ENCODE measurements around the gene NHLRC4. TPM values are rescaled to one million over a fixed set of nuclear protein-coding genes. Genes with fewer than 3 reads are reported as not detected.

NHLRC4 gene
- total RNA-seq, 1 experiment from 2014 or later, result 0.37 TPM

DNA sequence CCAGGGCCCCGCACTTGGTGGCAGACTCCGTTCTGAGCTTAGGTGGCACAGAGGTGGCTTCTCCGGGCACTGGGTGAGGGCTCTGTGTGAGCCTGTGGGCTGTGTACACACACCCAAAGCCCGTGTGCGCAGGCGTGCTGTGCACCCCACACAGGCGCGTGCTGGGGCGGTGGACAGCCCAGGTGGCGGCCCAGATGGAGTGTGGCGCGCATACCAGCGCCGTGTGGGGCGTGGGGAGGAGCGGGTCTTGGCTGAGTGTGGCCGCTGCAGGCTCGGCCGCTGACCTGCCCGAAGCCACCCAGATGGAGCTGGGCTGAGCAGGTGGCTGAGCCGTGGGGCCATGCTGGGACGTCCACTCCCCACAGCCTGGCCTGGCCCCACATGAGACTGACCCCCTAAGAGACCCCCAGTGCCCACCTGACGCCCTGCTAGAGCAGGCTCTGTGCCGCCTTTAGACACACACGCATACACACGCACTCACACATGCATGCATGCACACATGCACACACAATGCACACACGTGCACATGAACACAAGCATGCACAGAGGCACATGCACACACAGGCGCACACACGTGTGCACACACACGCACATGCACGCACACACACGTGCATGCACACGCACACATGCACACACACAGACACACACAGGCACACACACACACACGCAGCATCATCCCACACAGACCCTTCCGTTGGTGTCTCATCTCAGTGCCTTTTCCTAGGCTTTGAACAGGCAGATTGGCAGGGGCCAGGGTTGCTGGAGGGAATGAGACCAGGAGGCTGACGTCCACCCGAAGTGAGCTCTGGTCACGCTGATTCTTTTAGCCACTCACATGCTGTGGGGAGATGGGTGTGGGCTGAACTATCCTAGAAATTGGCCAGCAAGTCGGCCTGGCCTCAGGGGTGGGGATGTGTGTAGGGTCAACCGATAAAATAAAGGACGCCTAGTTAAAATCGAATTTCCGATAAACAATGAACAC, 4.6 kb upstream of the NHLRC4 start:
- H3K27me3 ChIP-seq (replicated peaks), result peaks cover 40% of the 10 kb centered on the region
- H3K27ac ChIP-seq, result no peak overlapping the region
- no peaks in the 10 kb centered on the region; the same call in 1 of the 2 replicates for H3K4me1 ChIP-seq (replicated peaks)
- H3K9me3 ChIP-seq (replicated peaks), result no peaks in the 10 kb centered on the region
- no peak overlapping the region for H3K4me3 ChIP-seq
- no peak for DNase-seq (ENCODE audit: low read depth in 1 of 2, low spot score in 2 of 2)
- no peaks in the 10 kb centered on the region for H3K36me3 ChIP-seq

DNA sequence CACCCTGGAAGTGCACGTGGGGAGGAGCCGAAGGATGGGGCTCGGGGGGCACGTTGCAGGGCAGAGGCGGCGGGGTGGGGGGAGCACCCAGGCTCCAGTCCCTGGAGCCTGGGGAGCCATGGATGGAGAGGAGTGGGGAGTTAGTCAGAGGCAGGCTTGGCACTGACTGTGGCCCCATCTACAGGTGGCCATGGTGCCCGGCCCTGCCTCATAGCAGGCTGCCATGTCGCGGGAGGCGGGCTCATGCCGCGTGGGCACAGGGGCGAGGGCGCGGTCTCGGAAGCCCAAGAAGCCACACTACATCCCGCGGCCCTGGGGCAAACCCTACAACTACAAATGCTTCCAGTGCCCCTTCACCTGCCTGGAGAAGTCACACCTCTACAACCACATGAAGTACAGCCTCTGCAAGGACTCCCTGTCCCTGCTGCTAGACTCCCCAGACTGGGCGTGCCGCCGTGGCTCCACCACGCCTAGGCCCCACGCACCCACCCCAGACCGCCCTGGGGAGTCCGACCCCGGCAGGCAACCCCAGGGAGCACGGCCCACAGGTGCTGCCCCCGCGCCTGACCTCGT, 3.6 kb upstream of the NHLRC4 start:
- Histone ChIP-seq H3K9me3 (replicated peaks) (no peaks in the 10 kb centered on the region), H3K4me3 (no peak overlapping the region), H3K27me3 (replicated peaks) (peaks cover 37% of the 10 kb centered on the region), H3K36me3 (no peaks in the 10 kb centered on the region), H3K27ac (no peak overlapping the region), H3K4me1 (replicated peaks) (no peaks in the 10 kb centered on the region; the same call in 1 of the 2 replicates)
- no peak for DNase-seq (ENCODE audit: low read depth in 1 of 2, low spot score in 2 of 2)

DNA sequence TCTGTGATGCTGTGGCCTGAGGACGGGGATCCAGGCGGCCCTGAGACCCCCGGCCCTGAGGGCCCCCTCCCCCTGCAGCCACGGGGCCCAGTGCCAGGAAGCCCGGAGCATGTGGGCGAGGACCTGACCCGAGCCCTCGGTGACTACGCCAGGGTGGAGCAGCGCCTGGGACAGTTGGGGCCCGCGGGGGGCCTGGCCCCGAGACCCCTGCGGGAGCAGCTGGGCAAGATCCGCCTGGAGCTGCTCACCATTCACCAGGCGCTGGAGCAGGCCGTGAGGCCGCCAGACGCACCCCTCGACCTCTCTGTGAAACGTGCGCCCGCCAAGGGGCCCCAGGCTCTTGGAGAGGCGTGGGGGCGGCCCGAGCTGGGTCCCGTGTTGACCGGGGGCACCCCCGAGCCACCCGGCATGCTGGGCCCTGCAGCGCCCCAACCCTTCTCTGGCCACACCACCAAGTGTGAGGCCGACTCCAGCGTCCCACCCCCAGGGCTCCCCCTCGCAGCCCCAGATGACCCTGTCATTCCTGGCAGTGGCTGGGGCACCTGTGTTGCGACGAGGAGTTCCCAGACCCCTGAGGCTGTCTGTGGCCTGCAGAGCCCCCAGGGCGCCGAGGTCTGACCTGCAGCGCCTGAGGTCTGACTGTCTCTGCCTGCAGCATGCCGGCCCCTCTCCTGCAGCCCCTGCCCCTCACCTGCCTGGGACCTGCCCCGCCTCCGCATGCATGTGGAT, 2.0 kb upstream of the NHLRC4 start:
- H3K27me3 ChIP-seq (replicated peaks), result peaks cover 20% of the 10 kb centered on the region
- DNase-seq (ENCODE audit: low read depth in 1 of 2, low spot score in 2 of 2), result no peak
- no peak overlapping the region for H3K4me3 ChIP-seq
- H3K9me3 ChIP-seq (replicated peaks), result 0 out of 2 replicates have a peak, but pooled peaks cover under 1% of the 10 kb centered on the region
- no peak overlapping the region for H3K27ac ChIP-seq
- H3K36me3 ChIP-seq, result peaks cover under 1% of the 10 kb centered on the region
- peaks cover 6% of the 10 kb centered on the region for H3K4me1 ChIP-seq (replicated peaks)

DNA sequence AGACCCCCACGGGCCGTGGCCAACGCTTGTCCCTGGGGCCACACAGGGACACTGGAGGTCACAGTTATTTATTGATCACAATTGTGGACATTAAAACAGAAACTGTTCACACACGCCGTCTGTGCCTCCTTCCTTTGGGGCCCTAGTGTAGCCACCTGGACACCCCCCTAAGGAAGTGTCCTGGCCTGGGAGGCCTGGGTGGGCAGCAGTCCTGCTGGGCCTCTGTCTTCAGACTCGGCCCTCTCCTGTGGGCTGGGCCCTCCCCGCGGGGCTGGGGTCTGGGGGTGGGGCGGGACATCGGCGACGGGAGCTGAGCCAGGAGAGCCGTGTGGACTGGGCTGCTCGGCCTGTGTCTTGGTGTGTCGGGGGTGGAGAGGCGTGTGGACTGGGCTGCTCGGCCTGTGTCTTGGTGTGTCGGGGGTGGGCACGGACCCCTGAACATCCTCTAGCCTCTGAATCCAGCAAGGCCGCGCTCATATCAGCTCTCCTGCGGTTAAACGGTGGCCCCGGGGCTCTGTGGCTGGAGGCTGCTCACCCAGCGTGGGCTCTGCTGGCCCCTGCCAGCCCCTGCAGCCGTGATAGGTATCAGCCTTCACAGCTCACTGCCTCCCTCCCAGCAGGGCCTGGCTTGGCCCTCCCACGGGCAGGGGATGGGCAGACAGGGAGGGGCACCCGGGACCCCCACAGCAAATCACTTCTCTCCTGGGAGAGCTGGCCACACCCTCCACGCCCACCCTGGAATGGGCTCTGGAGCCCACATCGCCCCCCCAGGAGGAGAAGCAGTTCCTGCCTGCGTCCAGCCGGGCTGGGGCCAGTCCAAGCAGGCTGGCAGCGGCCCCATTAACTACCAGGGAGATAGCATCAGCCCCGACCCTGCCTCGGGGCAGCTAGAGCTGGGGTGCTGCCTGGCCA, 1.1 kb upstream of the NHLRC4 start:
- Histone ChIP-seq H3K27ac (no peak overlapping the region), H3K27me3 (replicated peaks) (peaks cover 19% of the 10 kb centered on the region), H3K4me1 (replicated peaks) (peaks cover 11% of the 10 kb centered on the region), H3K36me3 (peaks cover 5% of the 10 kb centered on the region), H3K4me3 (no peak overlapping the region), H3K9me3 (replicated peaks) (0 out of 2 replicates have a peak, but pooled peaks cover 4% of the 10 kb centered on the region)
- DNase-seq (ENCODE audit: low read depth in 1 of 2, low spot score in 2 of 2), result no peak

DNA sequence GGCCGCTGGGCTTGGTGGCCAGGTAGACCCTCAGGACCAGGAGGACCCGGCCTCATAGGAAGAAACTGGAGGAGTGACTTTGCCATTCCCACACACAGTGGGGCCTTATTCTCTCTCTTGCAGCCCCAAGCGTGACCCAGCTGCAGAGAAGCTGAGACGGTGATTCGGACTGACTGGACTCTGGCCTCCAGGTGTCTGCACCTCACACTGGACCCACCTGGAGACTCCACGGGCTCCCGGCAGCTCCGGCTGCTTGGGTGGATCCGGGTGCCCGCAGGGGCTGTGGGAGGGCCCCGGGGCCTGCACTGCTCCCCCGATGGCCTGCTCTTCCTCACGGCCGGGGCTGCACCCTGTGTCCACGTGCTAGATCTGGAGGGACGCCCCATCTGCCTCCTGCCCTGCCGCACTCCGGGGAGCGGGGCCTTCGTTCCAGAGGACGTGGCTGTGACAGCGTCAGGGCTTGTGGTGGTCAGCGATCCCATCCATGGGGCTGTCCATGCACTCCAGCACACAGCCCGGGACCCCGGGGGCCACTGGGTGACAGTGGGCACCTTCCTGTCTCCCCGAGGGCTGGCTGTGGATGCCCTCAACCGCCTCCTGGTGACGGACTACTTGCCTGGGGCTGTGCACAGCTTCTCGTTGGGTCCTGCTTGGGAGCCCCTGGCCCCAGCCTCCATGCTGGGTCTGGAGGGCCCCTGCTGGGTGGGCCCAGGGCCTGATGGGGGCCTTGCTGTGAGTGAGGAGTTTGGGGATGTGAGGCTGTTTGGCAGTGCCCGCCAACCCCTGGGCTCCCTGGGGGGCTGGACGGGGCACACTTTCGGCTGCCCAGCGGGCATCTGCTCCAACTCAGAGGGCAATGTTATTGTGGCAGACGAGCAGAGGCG, 810 bp downstream of the NHLRC4 start:
- no peak overlapping the region for H3K27ac ChIP-seq

DNA sequence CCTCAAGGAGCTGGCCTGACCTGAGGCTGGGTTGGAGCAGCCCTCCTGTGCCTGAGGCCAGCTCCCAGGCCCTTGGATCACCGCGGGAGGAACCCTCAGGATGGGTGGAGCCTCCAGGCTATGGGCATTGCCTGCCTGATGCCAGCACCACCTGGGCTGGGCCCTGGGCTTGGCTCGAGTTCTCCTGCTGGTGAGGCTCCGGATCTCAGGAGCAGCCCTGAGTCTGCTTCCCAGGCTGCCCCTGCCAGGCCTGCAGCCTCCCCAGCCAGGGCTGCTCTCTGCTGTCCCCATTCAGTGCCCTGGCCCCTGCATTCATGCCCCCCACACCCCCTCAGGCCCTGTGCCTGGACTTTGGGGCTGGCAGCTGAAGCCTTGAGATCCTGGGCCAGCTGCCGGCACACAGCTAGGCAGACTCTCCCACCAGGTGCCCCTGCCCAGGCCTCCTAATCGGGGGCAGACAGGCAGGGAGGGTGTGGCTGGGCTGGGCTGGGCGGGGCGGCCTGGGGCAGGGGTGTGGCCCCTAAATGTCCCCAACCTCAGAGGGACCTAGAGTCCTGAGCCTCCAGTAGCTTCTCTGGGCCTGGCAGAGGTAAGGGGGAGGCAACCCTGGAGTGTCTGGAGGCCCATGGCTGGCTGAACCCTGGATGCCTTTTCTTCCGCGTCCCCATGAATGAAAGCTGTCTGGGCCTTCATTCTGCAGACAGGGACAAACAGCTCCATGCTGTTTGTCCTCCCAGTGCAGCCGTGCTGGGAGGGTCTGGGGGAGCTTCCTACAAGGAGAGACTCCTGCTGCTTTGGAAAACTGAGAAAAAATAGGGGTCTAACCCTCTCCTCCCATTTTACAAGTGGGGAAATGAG, 1.8 kb downstream of the NHLRC4 start:
- DNase-seq (ENCODE audit: low read depth in 1 of 2, low spot score in 2 of 2), result no peak
- Histone ChIP-seq H3K36me3 (peaks cover 8% of the 10 kb centered on the region), H3K27me3 (replicated peaks) (no peaks in the 10 kb centered on the region), H3K4me3 (no peak overlapping the region; the same call in 1 of the 2 replicates), H3K9me3 (replicated peaks) (0 out of 2 replicates have a peak, but pooled peaks cover 4% of the 10 kb centered on the region), H3K27ac (no peak overlapping the region), H3K4me1 (replicated peaks) (peaks cover 13% of the 10 kb centered on the region)

More for the DNA sequence above, 810 bp downstream of the NHLRC4 start:
- H3K4me1 ChIP-seq (replicated peaks), result peaks cover 13% of the 10 kb centered on the region
- H3K4me3 ChIP-seq, result no peak overlapping the region
- H3K9me3 ChIP-seq (replicated peaks), result 0 out of 2 replicates have a peak, but pooled peaks cover 4% of the 10 kb centered on the region
- no peak for DNase-seq (ENCODE audit: low read depth in 1 of 2, low spot score in 2 of 2)
- H3K27me3 ChIP-seq (replicated peaks), result peaks cover 1% of the 10 kb centered on the region; the same call in 1 of the 2 replicates
- H3K36me3 ChIP-seq, result peaks cover 8% of the 10 kb centered on the region

DNA sequence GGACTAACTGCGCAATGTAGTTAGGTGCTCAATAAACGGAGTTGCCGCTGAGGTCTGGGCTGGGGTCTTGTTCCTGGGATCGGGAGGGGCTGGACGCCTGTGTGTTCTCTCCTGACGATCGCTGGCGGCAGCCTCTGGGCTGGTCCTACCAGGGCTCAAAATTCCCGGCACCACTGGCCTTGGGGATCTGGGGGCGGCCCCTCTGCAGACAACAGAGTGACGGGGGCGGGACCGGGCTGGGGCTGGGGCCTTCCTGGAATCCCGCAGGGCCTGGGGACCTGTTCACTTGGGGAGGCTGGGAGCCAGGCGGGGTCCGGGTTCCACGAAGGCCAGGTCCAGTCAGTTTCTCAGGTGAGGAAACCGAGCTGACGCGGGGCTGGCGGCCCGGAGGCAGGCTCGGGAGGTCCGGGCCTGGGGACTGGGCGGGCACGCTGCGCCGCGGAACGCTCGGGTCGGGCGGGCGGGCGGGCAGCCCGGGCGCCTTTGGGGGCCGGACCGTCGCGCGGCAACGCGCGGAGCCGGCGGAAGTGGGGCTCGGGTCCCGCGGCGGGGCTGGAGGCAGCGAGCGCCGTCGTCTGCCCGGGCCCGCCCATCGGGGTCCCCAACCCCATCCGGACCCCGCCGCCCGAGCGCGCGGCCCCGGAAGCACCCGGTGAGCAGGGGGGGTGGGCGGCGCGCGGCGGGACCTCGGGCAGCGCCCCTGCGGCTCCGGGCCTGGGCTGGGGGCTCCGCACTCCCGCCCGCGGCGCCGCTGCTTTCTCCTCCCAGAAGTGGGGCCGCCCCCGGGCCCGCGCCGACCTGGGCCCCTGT, 2.8 kb downstream of the NHLRC4 start, which contains the start of gene PIGQ:
Gene PIGQ (plus strand): TSS at position 524 of the 810 bp plus-strand sequence. CDS start 4,107 bp downstream, outside the sequence.
- Histone ChIP-seq H3K27me3 (replicated peaks) (no peaks in the 10 kb centered on the region), H3K36me3 (peaks cover 18% of the 10 kb centered on the region), H3K4me1 (replicated peaks) (peaks cover 13% of the 10 kb centered on the region), H3K9me3 (replicated peaks) (0 out of 2 replicates have a peak, but pooled peaks cover 4% of the 10 kb centered on the region), H3K27ac (peak within 1 kb of the TSS; percentile 63), H3K4me3 (peak within 1 kb of the TSS; percentile 99)
- peak; percentile 69 to 81 for DNase-seq (ENCODE audit: low read depth in 1 of 2, low spot score in 2 of 2)

DNA sequence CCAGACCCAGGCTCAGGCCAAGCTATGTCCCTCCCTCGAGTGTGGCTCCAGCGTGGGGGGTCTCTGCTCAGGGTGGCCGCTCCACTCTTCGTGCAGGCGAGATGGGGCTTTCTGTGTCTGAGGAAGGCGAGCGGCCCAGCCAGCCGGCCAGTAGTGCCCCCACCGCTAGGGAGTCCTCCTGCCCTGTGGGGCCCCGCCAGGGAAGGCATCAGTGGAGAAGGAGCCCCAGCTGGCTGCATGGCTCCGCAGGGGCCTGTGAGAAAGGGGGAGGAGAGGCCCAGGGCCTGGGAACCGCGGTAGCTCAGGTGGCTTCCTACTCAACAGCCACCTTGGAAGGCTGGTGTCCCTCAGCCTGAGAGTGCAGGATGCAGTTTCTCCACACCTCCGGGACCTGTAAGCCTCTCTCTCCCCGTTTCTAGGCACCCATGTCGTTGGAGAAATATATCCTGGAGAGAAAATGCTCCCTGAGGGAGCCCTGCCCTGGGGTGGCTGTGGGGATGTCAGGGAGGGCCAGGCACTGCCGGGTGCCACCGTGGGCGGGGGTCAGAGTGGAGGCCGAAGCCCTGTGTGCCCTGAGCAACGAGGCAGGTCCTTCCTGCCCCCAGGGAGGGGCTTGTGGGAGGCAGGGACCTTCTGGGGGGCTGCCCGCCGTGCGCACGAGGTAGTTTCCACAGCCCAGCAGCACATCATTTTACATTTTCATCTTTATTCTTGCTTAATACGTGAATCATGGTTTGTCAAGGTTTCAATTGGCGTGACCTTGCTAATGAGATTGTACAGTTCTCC, 6.3 kb downstream of the NHLRC4 start:
- Histone ChIP-seq H3K36me3 (peaks cover 34% of the 10 kb centered on the region), H3K4me3 (no peak overlapping the region), H3K27ac (no peak overlapping the region), H3K9me3 (replicated peaks) (0 out of 2 replicates have a peak, but pooled peaks cover 4% of the 10 kb centered on the region), H3K4me1 (replicated peaks) (peaks cover 13% of the 10 kb centered on the region), H3K27me3 (replicated peaks) (no peaks in the 10 kb centered on the region)
- no peak for DNase-seq (ENCODE audit: low read depth in 1 of 2, low spot score in 2 of 2)

DNA sequence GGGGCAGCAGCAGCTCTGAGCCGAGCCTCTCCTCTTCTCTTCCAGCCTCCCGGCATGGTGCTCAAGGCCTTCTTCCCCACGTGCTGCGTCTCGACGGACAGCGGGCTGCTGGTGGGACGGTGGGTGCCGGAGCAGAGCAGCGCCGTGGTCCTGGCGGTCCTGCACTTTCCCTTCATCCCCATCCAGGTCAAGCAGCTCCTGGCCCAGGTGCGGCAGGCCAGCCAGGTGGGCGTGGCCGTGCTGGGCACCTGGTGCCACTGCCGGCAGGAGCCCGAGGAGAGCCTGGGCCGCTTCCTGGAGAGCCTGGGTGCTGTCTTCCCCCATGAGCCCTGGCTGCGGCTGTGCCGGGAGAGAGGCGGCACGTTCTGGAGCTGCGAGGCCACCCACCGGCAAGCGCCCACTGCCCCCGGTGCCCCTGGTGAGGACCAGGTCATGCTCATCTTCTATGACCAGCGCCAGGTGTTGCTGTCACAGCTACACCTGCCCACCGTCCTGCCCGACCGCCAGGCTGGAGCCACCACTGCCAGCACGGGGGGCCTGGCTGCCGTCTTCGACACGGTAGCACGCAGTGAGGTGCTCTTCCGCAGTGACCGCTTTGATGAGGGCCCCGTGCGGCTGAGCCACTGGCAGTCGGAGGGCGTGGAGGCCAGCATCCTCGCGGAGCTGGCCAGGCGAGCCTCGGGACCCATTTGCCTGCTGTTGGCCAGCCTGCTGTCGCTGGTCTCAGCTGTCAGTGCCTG, 7.4 kb downstream of the NHLRC4 start:
- 0 out of 2 replicates have a peak, but pooled peaks cover 4% of the 10 kb centered on the region for H3K9me3 ChIP-seq (replicated peaks)

More for the DNA sequence above, 7.4 kb downstream of the NHLRC4 start:
- Histone ChIP-seq H3K27me3 (replicated peaks) (no peaks in the 10 kb centered on the region), H3K4me3 (no peak overlapping the region), H3K4me1 (replicated peaks) (peaks cover 10% of the 10 kb centered on the region), H3K27ac (no peak overlapping the region), H3K36me3 (peaks cover 34% of the 10 kb centered on the region)
- no peak for DNase-seq (ENCODE audit: low read depth in 1 of 2, low spot score in 2 of 2)
